Endodermal cell (in vitro differentiated cells): ENCODE measurements around the gene PRRG2. TPM values are rescaled to one million over a fixed set of nuclear protein-coding genes. Genes with fewer than 3 reads are reported as not detected.

Source experiments
- DNase-seq: peaks from one replicate; pipeline ENCODE4 v3.0.0-alpha.2; 2017
- H3K27ac ChIP-seq: 2 replicates; pipeline ENCODE4 v1.5.1; 2013; ENCODE audit warnings: mild to moderate bottlenecking, low read depth, low read length, moderate library complexity
- H3K27me3 ChIP-seq: 2 replicates; pipeline ENCODE4 v1.6.1; 2013; ENCODE audit warnings: mild to moderate bottlenecking, low read length, moderate library complexity; ENCODE audit not compliant: insufficient read depth, control insufficient read depth, poor library complexity, severe bottlenecking
- H3K36me3 ChIP-seq: 2 replicates; pipeline ENCODE4 v1.7.0; 2013; ENCODE audit warnings: mild to moderate bottlenecking, low read length, moderate library complexity; ENCODE audit not compliant: control insufficient read depth, insufficient read depth
- H3K4me1 ChIP-seq: one replicate; pipeline ENCODE4 v1.7.0; 2013; ENCODE audit warnings: low read length; ENCODE audit not compliant: control insufficient read depth, insufficient read depth
- H3K4me3 ChIP-seq: 2 replicates; pipeline ENCODE4 v1.5.1; 2013; ENCODE audit warnings: mild to moderate bottlenecking, low read length, moderate library complexity
- H3K9ac ChIP-seq: 2 replicates; pipeline ENCODE4 v1.6.1; 2013; ENCODE audit warnings: mild to moderate bottlenecking, low read length, moderate library complexity; ENCODE audit not compliant: poor library complexity, severe bottlenecking; ENCODE audit errors: extremely low read depth
- H3K9me3 ChIP-seq: 2 replicates; pipeline ENCODE4 v1.6.1; 2013; ENCODE audit warnings: mild to moderate bottlenecking, low read length, moderate library complexity; ENCODE audit not compliant: control insufficient read depth
- H3K27ac Mint-ChIP-seq: 2 replicates; pipeline ENCODE4 v1.8.0; 2020; ENCODE audit warnings: mixed read lengths
- H3K27me3 Mint-ChIP-seq: 2 replicates; pipeline ENCODE4 v1.8.0; 2021; ENCODE audit warnings: mild to moderate bottlenecking, mixed read lengths; ENCODE audit not compliant: insufficient read depth
- H3K36me3 Mint-ChIP-seq: 2 replicates; pipeline ENCODE4 v1.8.0; 2020; ENCODE audit warnings: low read depth, mixed read lengths
- H3K4me1 Mint-ChIP-seq: 2 replicates; pipeline ENCODE4 v1.8.0; 2020; ENCODE audit warnings: mixed read lengths
- H3K4me3 Mint-ChIP-seq: 2 replicates; pipeline ENCODE4 v1.8.0; 2020; ENCODE audit warnings: mild to moderate bottlenecking, moderate library complexity, mixed read lengths
- H3K9me3 Mint-ChIP-seq: 2 replicates; pipeline ENCODE4 v1.8.0; 2020; ENCODE audit warnings: mild to moderate bottlenecking, mixed read lengths
- CTCF ChIP-seq: fragments of 200-600 bp; sonication (generic); conservative IDR thresholded peaks from 2 replicates; pipeline ENCODE4 v1.5.0; 2021; ENCODE audit warnings: antibody characterized with exemption, mild to moderate bottlenecking
- WGBS, 2 experiments: methylation state at CpG; one replicate each; pipeline versions ENCODE4 v1.1.5 to v1.1.7; 2013; ENCODE audit warnings: missing lambda C conversion rate in 2 of 2, mixed read lengths in 1 of 2; ENCODE audit not compliant: insufficient coverage in 1 of 2, insufficient read length in 1 of 2; 5-methylcytosine and 5-hydroxymethylcytosine counted together
- total RNA-seq, 2 donors: library from RNA; stranded (reverse); fragmentation: NEBNext Ultra II Directional in 1 of 2; extraction: Animal tissue kit (Norgen Biotek cat#: 25700) in 1 of 2; gene quantifications; 2 replicates in 1 of 2; 3 replicates in 1 of 2; pipeline ENCODE4 v1.2.1, GENCODE V29; 2021

Gene PRRG2
- total RNA-seq, 2 donors from 2014 or later: 3.7 to 6.9 TPM

GRCh38 chr19:49635530-49636232 is 54.6 kb downstream of the PRRG2 start:
- Histone ChIP-seq H3K4me1 (no peaks in the 10 kb centered on the region), H3K9ac (no peak overlapping the region), H3K27ac (peak overlapping the region; percentile 53), H3K27me3 (no peaks in the 10 kb centered on the region), H3K36me3 (no peaks in the 10 kb centered on the region), H3K4me3 (no peak overlapping the region), H3K9me3 (no peaks in the 10 kb centered on the region)
- H3K27me3 Mint-ChIP-seq: peaks cover 18% of the 10 kb centered on the region
- no peaks in the 10 kb centered on the region for H3K36me3 Mint-ChIP-seq
- WGBS, 2 experiments: 76% methylated on average over 15 to 24 of the region's 24 CpGs
- H3K4me3 Mint-ChIP-seq: no peak overlapping the region
- DNase-seq: peak; percentile 65
- H3K9me3 Mint-ChIP-seq: no peaks in the 10 kb centered on the region
- peak; percentile 17 for TF ChIP-seq CTCF
- H3K4me1 Mint-ChIP-seq: peaks cover 18% of the 10 kb centered on the region
- H3K27ac Mint-ChIP-seq: no peak overlapping the region

GRCh38 chr19:49636233-49636932 is 55.3 kb downstream of the PRRG2 start:
- Mint-ChIP-seq H3K27ac (no peak overlapping the region), H3K4me1 (peaks cover 22% of the 10 kb centered on the region), H3K9me3 (no peaks in the 10 kb centered on the region), H3K27me3 (peaks cover 18% of the 10 kb centered on the region), H3K36me3 (no peaks in the 10 kb centered on the region), H3K4me3 (no peak overlapping the region)
- no peak for TF ChIP-seq CTCF
- H3K9ac ChIP-seq: no peak overlapping the region
- 87 to 91% methylated on average over 19 to 30 of the region's 30 CpGs for WGBS, 2 experiments
- no peaks in the 10 kb centered on the region for H3K9me3 ChIP-seq
- peak; percentile 68 for DNase-seq
- H3K27me3 ChIP-seq: no peaks in the 10 kb centered on the region
- no peaks in the 10 kb centered on the region for H3K36me3 ChIP-seq
- no peaks in the 10 kb centered on the region for H3K4me1 ChIP-seq
- H3K4me3 ChIP-seq: no peak overlapping the region
- H3K27ac ChIP-seq: no peak overlapping the region

GRCh38 chr19:49637821-49638738 is 57.0 kb downstream of the PRRG2 start:
- peaks cover 1% of the 10 kb centered on the region for H3K4me1 ChIP-seq
- H3K9me3 ChIP-seq: no peaks in the 10 kb centered on the region
- H3K9ac ChIP-seq: peak overlapping the region; percentile 6
- no peaks in the 10 kb centered on the region for H3K36me3 ChIP-seq
- peak; percentile 88 for DNase-seq
- no peaks in the 10 kb centered on the region for H3K9me3 Mint-ChIP-seq
- H3K4me3 Mint-ChIP-seq: peak overlapping the region; percentile 99
- H3K27ac Mint-ChIP-seq: peak overlapping the region; percentile 81
- H3K4me3 ChIP-seq: no peak overlapping the region
- H3K27me3 ChIP-seq: no peaks in the 10 kb centered on the region
- H3K36me3 Mint-ChIP-seq: no peaks in the 10 kb centered on the region
- peaks cover 18% of the 10 kb centered on the region for H3K27me3 Mint-ChIP-seq
- 28 to 32% methylated on average over 9 to 19 of the region's 19 CpGs for WGBS, 2 experiments
- TF ChIP-seq CTCF: no peak
- H3K27ac ChIP-seq: no peak overlapping the region
- H3K4me1 Mint-ChIP-seq: peaks cover 30% of the 10 kb centered on the region
